HepG2 (cell line): ENCODE data around the gene CHKB. TPM values are rescaled to one million over a fixed set of nuclear protein-coding genes. Genes with fewer than 3 reads are reported as not detected.

Source experiments
- CBX2 ChIP-seq, 2 experiments: fragments of 200-600 bp in 1 of 2; sonication (generic); formaldehyde crosslinking in 1 of 2; IDR thresholded peaks; 2 replicates each; pipeline versions ENCODE4 v1.7.0 to v1.8.1; 2018 to 2022; ENCODE audit warnings: low read depth in 2 of 2, low read length in 1 of 2, mild to moderate bottlenecking in 1 of 2, missing genetic modification reagents in 1 of 2
- FOXO1 ChIP-seq: sonication (generic); formaldehyde crosslinking; IDR thresholded peaks from 2 replicates; pipeline ENCODE4 v1.4.0; 2020; ENCODE audit warnings: missing genetic modification reagents
- GLMP ChIP-seq: sonication (generic); formaldehyde crosslinking; IDR thresholded peaks from 2 replicates; pipeline ENCODE4 v1.9.0; 2021; ENCODE audit warnings: missing genetic modification reagents, mild to moderate bottlenecking, borderline replicate concordance
- HDAC1 ChIP-seq: sonication (generic); formaldehyde crosslinking; IDR thresholded peaks from 2 replicates; pipeline ENCODE4 v1.5.1; 2020; ENCODE audit warnings: mild to moderate bottlenecking, missing genetic modification reagents
- MAFK ChIP-seq, 2 experiments: IDR thresholded peaks in 1 of 2; conservative IDR thresholded peaks in 1 of 2; 2 replicates each; pipeline ENCODE4 v1.6.1; 2011; ENCODE audit warnings: improper control_type of control experiment in 2 of 2, low read length in 2 of 2
- MTF2 ChIP-seq: sonication (generic); formaldehyde crosslinking; IDR thresholded peaks from 2 replicates; pipeline ENCODE4 v1.5.0; 2020; ENCODE audit warnings: missing genetic modification reagents, borderline replicate concordance
- MXD4 ChIP-seq: IDR thresholded peaks from 2 replicates; pipeline ENCODE4 v1.6.1; 2016; ENCODE audit warnings: mild to moderate bottlenecking, missing biosample characterization, missing genetic modification reagents
- MYC ChIP-seq: sonication (generic); formaldehyde crosslinking; IDR thresholded peaks from 2 replicates; pipeline ENCODE4 v1.9.0; 2021; ENCODE audit warnings: missing genetic modification reagents, borderline replicate concordance
- NR0B2 ChIP-seq: sonication (generic); formaldehyde crosslinking; IDR thresholded peaks from 2 replicates; pipeline ENCODE4 v1.4.0; 2020; ENCODE audit warnings: mild to moderate bottlenecking, missing genetic modification reagents
- RCOR2 ChIP-seq: IDR thresholded peaks from 2 replicates; pipeline ENCODE4 v1.6.1; 2016; ENCODE audit warnings: missing biosample characterization, missing genetic modification reagents
- SKIL ChIP-seq: sonication (generic); formaldehyde crosslinking; IDR thresholded peaks from 2 replicates; pipeline ENCODE4 v1.8.0; 2022; ENCODE audit warnings: missing genetic modification reagents, mild to moderate bottlenecking, moderate library complexity, borderline replicate concordance
- TCF12 ChIP-seq, 2 experiments: fragments of 450-650 bp in 1 of 2; sonication (generic) in 1 of 2; formaldehyde crosslinking in 1 of 2; IDR thresholded peaks; 2 replicates each; pipeline versions ENCODE4 v1.6.1 to v1.8.0; 2017 to 2022; ENCODE audit warnings: antibody characterized with exemption in 1 of 2, mild to moderate bottlenecking in 1 of 2, missing genetic modification reagents in 1 of 2, moderate library complexity in 1 of 2
- XRCC5 ChIP-seq: fragments of 200-400 bp; formaldehyde crosslinking; optimal IDR thresholded peaks from 2 replicates; pipeline ENCODE3; 2017; ENCODE audit warnings: mild to moderate bottlenecking, low read length
- ZNF441 ChIP-seq: sonication (generic); formaldehyde crosslinking; IDR thresholded peaks from 2 replicates; pipeline ENCODE4 v1.7.0; 2021; ENCODE audit warnings: missing genetic modification reagents, borderline replicate concordance
- ZNF460 ChIP-seq: sonication (generic); formaldehyde crosslinking; IDR thresholded peaks from 2 replicates; pipeline ENCODE4 v1.5.1; 2020; ENCODE audit warnings: missing genetic modification reagents, mild to moderate bottlenecking, borderline replicate concordance
- polyA plus RNA-seq, 8 experiments: library from polyadenylated mRNA; depleted of rRNA in 3 of 8; stranded (reverse) in 7 of 8; unstranded in 1 of 8; fragments of >200 nt; fragmentation: Illumina TruSeq in 4 of 8; extraction: Trizol in 4 of 8; gene quantifications; 2 replicates each; pipeline versions ENCODE4 v1.2.1 to v1.2.3, GENCODE V29; 2011 to 2016; ENCODE audit warnings: low read depth in 4 of 8, missing spikeins in 1 of 8, mixed read lengths in 1 of 8; ENCODE audit not compliant: insufficient read depth in 1 of 8
- total RNA-seq, 5 experiments: library from RNA; depleted of rRNA; stranded (reverse); fragments of >200 nt; fragmentation: Illumina TruSeq; extraction: Trizol; gene quantifications; 2 replicates each; pipeline ENCODE4 v1.2.3, GENCODE V29; 2016; ENCODE audit warnings: low read depth in 1 of 5
- TF ChIP-seq, protein P1 (sequence below): sonication (generic); formaldehyde crosslinking; conservative IDR thresholded peaks from 2 replicates; pipeline ENCODE4 v1.8.1; 2023; ENCODE audit warnings: missing genetic modification reagents
- TF ChIP-seq, protein P2 (sequence below): sonication (generic); formaldehyde crosslinking; IDR thresholded peaks from 2 replicates; pipeline ENCODE4 v1.8.0; 2022; ENCODE audit warnings: missing genetic modification reagents, mild to moderate bottlenecking, borderline replicate concordance

CHKB gene
- total and polyA plus RNA-seq, 2 of the 13 experiments (the other 11 are each of a cell fraction or from before 2014, with no cell fraction given): 24.5 to 42.7 TPM

- TF ChIP-seq, protein P1, sequence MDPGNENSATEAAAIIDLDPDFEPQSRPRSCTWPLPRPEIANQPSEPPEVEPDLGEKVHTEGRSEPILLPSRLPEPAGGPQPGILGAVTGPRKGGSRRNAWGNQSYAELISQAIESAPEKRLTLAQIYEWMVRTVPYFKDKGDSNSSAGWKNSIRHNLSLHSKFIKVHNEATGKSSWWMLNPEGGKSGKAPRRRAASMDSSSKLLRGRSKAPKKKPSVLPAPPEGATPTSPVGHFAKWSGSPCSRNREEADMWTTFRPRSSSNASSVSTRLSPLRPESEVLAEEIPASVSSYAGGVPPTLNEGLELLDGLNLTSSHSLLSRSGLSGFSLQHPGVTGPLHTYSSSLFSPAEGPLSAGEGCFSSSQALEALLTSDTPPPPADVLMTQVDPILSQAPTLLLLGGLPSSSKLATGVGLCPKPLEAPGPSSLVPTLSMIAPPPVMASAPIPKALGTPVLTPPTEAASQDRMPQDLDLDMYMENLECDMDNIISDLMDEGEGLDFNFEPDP (CRISPR knock-in tag): 0 out of 2 replicates have a peak, but pooled peaks have one; percentile 87
- TF ChIP-seq MAFK (conservative IDR thresholded peaks at IDR 0.05 in 1 of 2, IDR thresholded peaks at IDR 0.05 in 1 of 2; ENCODE audit: low read length in 2 of 2) (no peak), MTF2 (0 out of 2 replicates have a peak, but pooled peaks have one; percentile 75), ZNF441 (CRISPR knock-in tag) (no peak), XRCC5 (peak; percentile 2), MXD4 (0 out of 2 replicates have a peak, but pooled peaks have one; percentile 6), RCOR2 (CRISPR knock-in tag) (0 out of 2 replicates have a peak, but pooled peaks have one; percentile 28), FOXO1 (CRISPR knock-in tag) (peak; percentile 47; the same call in 1 of the 2 replicates), NR0B2 (CRISPR knock-in tag) (no peak), GLMP (CRISPR knock-in tag) (no peak), TCF12 (IDR thresholded peaks at IDR 0.05) (no peak), TCF12 (CRISPR knock-in tag; IDR thresholded peaks at IDR 0.05) (no peak), SKIL (CRISPR knock-in tag) (peak; percentile 32; the same call in 1 of the 2 replicates), HDAC1 (CRISPR knock-in tag) (peak; percentile 46), ZNF460 (CRISPR knock-in tag) (no peak), MYC (CRISPR knock-in tag) (peak; percentile 50; the same call in 1 of the 2 replicates), CBX2 (IDR thresholded peaks at IDR 0.05; ENCODE audit: low read depth, low read length) (no peak), CBX2 (CRISPR knock-in tag; IDR thresholded peaks at IDR 0.05; ENCODE audit: low read depth) (no peak)
- TF ChIP-seq, protein P2, sequence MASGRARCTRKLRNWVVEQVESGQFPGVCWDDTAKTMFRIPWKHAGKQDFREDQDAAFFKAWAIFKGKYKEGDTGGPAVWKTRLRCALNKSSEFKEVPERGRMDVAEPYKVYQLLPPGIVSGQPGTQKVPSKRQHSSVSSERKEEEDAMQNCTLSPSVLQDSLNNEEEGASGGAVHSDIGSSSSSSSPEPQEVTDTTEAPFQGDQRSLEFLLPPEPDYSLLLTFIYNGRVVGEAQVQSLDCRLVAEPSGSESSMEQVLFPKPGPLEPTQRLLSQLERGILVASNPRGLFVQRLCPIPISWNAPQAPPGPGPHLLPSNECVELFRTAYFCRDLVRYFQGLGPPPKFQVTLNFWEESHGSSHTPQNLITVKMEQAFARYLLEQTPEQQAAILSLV: 0 out of 2 replicates have a peak, but pooled peaks have one; percentile 23
Measured at GRCh38 chr22:50620593-50621355, 38.1 kb upstream of the CHKB start (continued).
